Measurements from ENCODE around the gene PPP6R2. TPM values are rescaled to one million over a fixed set of nuclear protein-coding genes. Genes with fewer than 3 reads are reported as not detected.

Gene PPP6R2
- total RNA-seq, 2 donors from 2014 or later: 44.6 to 61.0 TPM

- no peak for DNase-seq
- intact Hi-C loops (cut with DNase I, micrococcal nuclease): no loop called here
- ATAC-seq: no peak
Measured at GRCh38 chr22:50435291-50436014, 92.3 kb downstream of the PPP6R2 start.

- DNase-seq (no peak), ATAC-seq (no peak)
- intact Hi-C loops (cut with DNase I, micrococcal nuclease): no loop called here
Measured at GRCh38 chr22:50436015-50436830, 93.1 kb downstream of the PPP6R2 start.

- ATAC-seq (no peak), DNase-seq (no peak)
- intact Hi-C loops (cut with DNase I, micrococcal nuclease): no loop called here
Measured at GRCh38 chr22:50436841-50437341, 93.8 kb downstream of the PPP6R2 start.

- ATAC-seq (no peak), DNase-seq (no peak)
- intact Hi-C loops (cut with DNase I, micrococcal nuclease): no loop called here
Measured at GRCh38 chr22:50437511-50438304, 94.6 kb downstream of the PPP6R2 start.

GRCh38 chr22:50438305-50439275 lies 95.5 kb downstream of the PPP6R2 start:
- ATAC-seq: no peak
- intact Hi-C loops (cut with DNase I, micrococcal nuclease): no loop called here
- no peak for DNase-seq

- ATAC-seq (no peak), DNase-seq (peak in 1 of 2 donors; percentile 5)
- intact Hi-C loops (cut with DNase I, micrococcal nuclease): no loop called here
Measured at GRCh38 chr22:50439314-50439870, 96.3 kb downstream of the PPP6R2 start.

- DNase-seq: peak in 1 of 2 donors; percentile 4
- no peak for ATAC-seq
- intact Hi-C loops (cut with DNase I, micrococcal nuclease): no loop called here
Measured at GRCh38 chr22:50439871-50440331, 96.8 kb downstream of the PPP6R2 start.

GRCh38 chr22:50440544-50441249 lies 97.6 kb downstream of the PPP6R2 start:
- peak; percentile 48 for ATAC-seq
- intact Hi-C loops (cut with DNase I, micrococcal nuclease): no loop called here
- peak in 1 of 2 donors; percentile 57 for DNase-seq

- intact Hi-C loops (cut with DNase I, micrococcal nuclease): no loop called here
- DNase-seq (peak in 1 of 2 donors; percentile 3), ATAC-seq (no peak)
Measured at GRCh38 chr22:50441428-50441993, 98.4 kb downstream of the PPP6R2 start.

- peak in 1 of 2 donors; percentile 9 for DNase-seq
- intact Hi-C loops (cut with DNase I, micrococcal nuclease): no loop called here
- no peak for ATAC-seq
Measured at GRCh38 chr22:50443197-50443596, 100.1 kb downstream of the PPP6R2 start.

GRCh38 chr22:50443801-50444625 lies 100.9 kb downstream of the PPP6R2 start:
- DNase-seq (no peak), ATAC-seq (peak; percentile 2)
- intact Hi-C loops (cut with DNase I, micrococcal nuclease): no loop called here

GRCh38 chr22:50444663-50445062 lies 101.5 kb downstream of the PPP6R2 start:
- intact Hi-C loops (cut with DNase I, micrococcal nuclease): no loop called here
- ATAC-seq (peak; percentile 51), DNase-seq (no peak)

- DNase-seq: peak in 1 of 2 donors; percentile 13
- intact Hi-C loops (cut with DNase I, micrococcal nuclease): no loop called here
- peak; percentile 1 for ATAC-seq
Measured at GRCh38 chr22:50445071-50445879, 102.1 kb downstream of the PPP6R2 start.

GRCh38 chr22:50445880-50446707 lies 103.0 kb downstream of the PPP6R2 start:
- intact Hi-C loops (cut with DNase I, micrococcal nuclease): no loop called here
- DNase-seq (no peak), ATAC-seq (no peak)
